ENCODE measurements around the gene FOXP1.

Gene FOXP1

GRCh38 chr3:71311661-71312046 lies 271.9 kb downstream of the FOXP1 start:
- Histone ChIP-seq H3K4me3 (ENCODE audit: low read depth in 1 of 2, low read length in 1 of 2) (no peak overlapping the region), H3K27me3 (no peaks in the 10 kb centered on the region), H3K27ac (no peak overlapping the region), H3K9me3 (no peaks in the 10 kb centered on the region), H3K36me3 (no peaks in the 10 kb centered on the region), H3K4me1 (ENCODE audit: control insufficient read depth in 1 of 2, insufficient read depth in 1 of 2, low read depth in 1 of 2, low read length in 1 of 2) (peaks cover 15 to 36% of the 10 kb centered on the region in 2 experiments)
- TF ChIP-seq CTCF (IDR thresholded peaks at IDR 0.05), result no peak

GRCh38 chr3:71310980-71311660 lies 272.4 kb downstream of the FOXP1 start:
- H3K27me3 ChIP-seq, result no peaks in the 10 kb centered on the region
- TF ChIP-seq CTCF (IDR thresholded peaks at IDR 0.05), result no peak
- H3K4me1 ChIP-seq (ENCODE audit: control insufficient read depth in 1 of 2, insufficient read depth in 1 of 2, low read depth in 1 of 2, low read length in 1 of 2), result peaks cover 9 to 33% of the 10 kb centered on the region in 2 experiments
- peak overlapping the region; percentile 50 for H3K27ac ChIP-seq
- H3K4me3 ChIP-seq (ENCODE audit: low read depth in 1 of 2, low read length in 1 of 2), result no peak overlapping the region
- no peaks in the 10 kb centered on the region for H3K36me3 ChIP-seq
- no peaks in the 10 kb centered on the region for H3K9me3 ChIP-seq

GRCh38 chr3:71310359-71310979 lies 273.1 kb downstream of the FOXP1 start:
- peaks cover 11 to 33% of the 10 kb centered on the region in 2 experiments for H3K4me1 ChIP-seq (ENCODE audit: control insufficient read depth in 1 of 2, insufficient read depth in 1 of 2, low read depth in 1 of 2, low read length in 1 of 2)
- H3K27me3 ChIP-seq, result no peaks in the 10 kb centered on the region

GRCh38 chr3:71309886-71310285 lies 273.6 kb downstream of the FOXP1 start:
- Histone ChIP-seq H3K4me3 (ENCODE audit: low read depth in 1 of 2, low read length in 1 of 2) (no peak overlapping the region), H3K27ac (peak overlapping the region; percentile 50), H3K36me3 (no peaks in the 10 kb centered on the region), H3K27me3 (no peaks in the 10 kb centered on the region), H3K4me1 (ENCODE audit: control insufficient read depth in 1 of 2, insufficient read depth in 1 of 2, low read depth in 1 of 2, low read length in 1 of 2) (peaks cover 17 to 35% of the 10 kb centered on the region in 2 experiments), H3K9me3 (no peaks in the 10 kb centered on the region)
- no peak for TF ChIP-seq CTCF (IDR thresholded peaks at IDR 0.05)

More at GRCh38 chr3:71310359-71310979, 273.1 kb downstream of the FOXP1 start:
- no peak for TF ChIP-seq CTCF (IDR thresholded peaks at IDR 0.05)
- Histone ChIP-seq H3K27ac (peak overlapping the region; percentile 50), H3K9me3 (no peaks in the 10 kb centered on the region), H3K36me3 (no peaks in the 10 kb centered on the region), H3K4me3 (ENCODE audit: low read depth in 1 of 2, low read length in 1 of 2) (no peak overlapping the region)

- H3K27ac ChIP-seq, result no peak overlapping the region
These were observed 274.2 kb downstream of the FOXP1 start for GRCh38 chr3:71309342-71309741.

More at GRCh38 chr3:71309342-71309741, 274.2 kb downstream of the FOXP1 start:
- peaks cover 20 to 39% of the 10 kb centered on the region in 2 experiments for H3K4me1 ChIP-seq (ENCODE audit: control insufficient read depth in 1 of 2, insufficient read depth in 1 of 2, low read depth in 1 of 2, low read length in 1 of 2)
- no peak for TF ChIP-seq CTCF (IDR thresholded peaks at IDR 0.05)
- no peak overlapping the region for H3K4me3 ChIP-seq (ENCODE audit: low read depth in 1 of 2, low read length in 1 of 2)
- H3K9me3 ChIP-seq, result no peaks in the 10 kb centered on the region
- H3K27me3 ChIP-seq, result no peaks in the 10 kb centered on the region
- no peaks in the 10 kb centered on the region for H3K36me3 ChIP-seq
